HFFc6 (cell line): ENCODE results near the gene SCAMP2. TPM values are rescaled to one million over a fixed set of nuclear protein-coding genes. Genes with fewer than 3 reads are reported as not detected.

Experiments
- DNase-seq: peaks from one replicate; pipeline ENCODE4 v3.0.0-alpha.2; 2018
- H3K27ac Mint-ChIP-seq: 2 replicates; pipeline ENCODE4 v1.8.0; 2020; ENCODE audit warnings: mild to moderate bottlenecking, mixed read lengths
- H3K27me3 Mint-ChIP-seq: 2 replicates; pipeline ENCODE4 v1.8.0; 2021; ENCODE audit warnings: mild to moderate bottlenecking, moderate library complexity, mixed read lengths; ENCODE audit not compliant: insufficient read depth
- H3K36me3 Mint-ChIP-seq: 2 replicates; pipeline ENCODE4 v1.8.0; 2021; ENCODE audit warnings: low read depth, mixed read lengths
- H3K4me1 Mint-ChIP-seq: 2 replicates; pipeline ENCODE4 v1.8.0; 2020; ENCODE audit warnings: low read depth, mixed read lengths
- H3K4me3 Mint-ChIP-seq: 2 replicates; pipeline ENCODE4 v1.8.0; 2020; ENCODE audit warnings: mild to moderate bottlenecking, moderate library complexity, mixed read lengths
- H3K9me3 Mint-ChIP-seq: 2 replicates; pipeline ENCODE4 v1.8.0; 2020; ENCODE audit warnings: mild to moderate bottlenecking, mixed read lengths
- total RNA-seq, 6 experiments: library from RNA; stranded (reverse); fragmentation: NEBNext Ultra II Directional; extraction: Animal tissue kit (Norgen Biotek cat#: 25700); gene quantifications; 2 replicates in 1 of 6; 3 replicates in 5 of 6; pipeline ENCODE4 v1.2.3, GENCODE V29; 2021
- TF ChIP-seq, protein P1 (sequence below): fragments of 200-600 bp; sonication (generic); IDR thresholded peaks from 2 replicates; pipeline ENCODE4 v1.5.0; 2021; ENCODE audit warnings: antibody characterized with exemption, mild to moderate bottlenecking

Gene SCAMP2
- total RNA-seq, 6 experiments from 2014 or later: 70.1 to 86.1 (median 75.9) TPM

DNA sequence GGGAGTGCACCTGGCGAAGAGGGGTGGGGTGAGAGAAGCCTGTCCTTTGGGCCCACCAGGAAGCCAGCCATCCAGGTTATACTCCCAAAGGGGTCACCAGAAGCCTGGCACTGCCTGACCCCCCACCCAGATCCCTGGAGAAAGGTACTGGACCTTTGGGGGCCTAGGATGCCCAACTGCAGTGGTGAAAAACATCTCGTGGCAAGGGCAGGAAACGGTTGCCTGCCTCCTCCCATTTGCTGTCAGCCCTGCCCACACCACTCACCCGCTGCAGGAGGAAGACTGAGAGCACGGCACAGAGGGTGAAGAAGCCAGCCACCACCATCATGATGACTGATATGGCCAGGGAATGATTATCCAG lies 28.0 kb downstream of the SCAMP2 start:
- TF ChIP-seq, protein P1, sequence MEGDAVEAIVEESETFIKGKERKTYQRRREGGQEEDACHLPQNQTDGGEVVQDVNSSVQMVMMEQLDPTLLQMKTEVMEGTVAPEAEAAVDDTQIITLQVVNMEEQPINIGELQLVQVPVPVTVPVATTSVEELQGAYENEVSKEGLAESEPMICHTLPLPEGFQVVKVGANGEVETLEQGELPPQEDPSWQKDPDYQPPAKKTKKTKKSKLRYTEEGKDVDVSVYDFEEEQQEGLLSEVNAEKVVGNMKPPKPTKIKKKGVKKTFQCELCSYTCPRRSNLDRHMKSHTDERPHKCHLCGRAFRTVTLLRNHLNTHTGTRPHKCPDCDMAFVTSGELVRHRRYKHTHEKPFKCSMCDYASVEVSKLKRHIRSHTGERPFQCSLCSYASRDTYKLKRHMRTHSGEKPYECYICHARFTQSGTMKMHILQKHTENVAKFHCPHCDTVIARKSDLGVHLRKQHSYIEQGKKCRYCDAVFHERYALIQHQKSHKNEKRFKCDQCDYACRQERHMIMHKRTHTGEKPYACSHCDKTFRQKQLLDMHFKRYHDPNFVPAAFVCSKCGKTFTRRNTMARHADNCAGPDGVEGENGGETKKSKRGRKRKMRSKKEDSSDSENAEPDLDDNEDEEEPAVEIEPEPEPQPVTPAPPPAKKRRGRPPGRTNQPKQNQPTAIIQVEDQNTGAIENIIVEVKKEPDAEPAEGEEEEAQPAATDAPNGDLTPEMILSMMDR: no peak
- DNase-seq: no peak
- Mint-ChIP-seq H3K36me3 (peaks cover 10% of the 10 kb centered on the region; the same call in 1 of the 2 replicates), H3K4me1 (peaks cover 17% of the 10 kb centered on the region; the same call in 1 of the 2 replicates), H3K27me3 (no peaks in the 10 kb centered on the region; the same call in 1 of the 2 replicates), H3K27ac (no peak overlapping the region), H3K4me3 (no peak overlapping the region), H3K9me3 (no peaks in the 10 kb centered on the region)

DNA sequence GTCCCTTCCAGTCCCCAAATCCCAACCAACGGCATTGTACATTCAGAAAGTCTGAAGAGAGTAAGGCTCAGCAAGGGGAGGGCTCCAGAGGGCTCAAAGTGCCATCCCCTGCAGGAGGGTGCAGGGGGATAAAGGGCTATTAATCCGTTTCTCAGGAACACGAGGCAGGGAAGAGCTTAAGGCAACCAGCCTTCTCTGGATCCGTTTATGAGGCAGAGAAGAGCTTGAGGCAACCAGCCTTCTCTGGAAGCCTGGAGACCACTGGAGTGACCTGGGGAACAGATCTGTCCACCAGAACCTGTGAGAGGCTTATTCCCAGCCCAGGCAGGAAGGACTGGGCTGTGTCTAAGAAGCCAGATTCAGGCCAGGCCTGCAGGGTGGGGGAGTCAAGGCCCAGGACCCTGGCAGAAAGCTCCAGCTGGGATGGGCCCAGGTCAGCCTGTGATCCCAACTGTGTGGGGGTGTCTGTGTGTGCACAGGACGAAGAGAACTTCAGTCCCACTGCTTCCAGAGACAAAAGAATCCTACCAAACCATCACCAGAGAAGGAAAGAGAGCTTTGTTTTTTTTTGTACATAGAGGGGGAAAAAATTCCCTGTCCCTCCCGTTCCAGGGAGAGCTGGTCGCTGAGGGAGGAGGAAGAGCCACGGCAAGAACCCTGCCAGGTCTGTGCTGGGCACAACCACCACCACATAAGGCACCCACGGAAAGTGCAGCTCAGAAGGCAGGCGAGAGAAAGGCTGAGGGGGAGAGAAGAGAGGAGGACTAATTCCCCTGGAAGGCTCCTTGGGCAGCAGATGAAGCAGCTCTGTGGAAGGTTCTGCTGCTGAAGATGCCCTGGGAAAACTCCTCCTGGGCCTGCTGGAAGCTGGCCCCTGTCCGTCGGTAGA lies 28.6 kb downstream of the SCAMP2 start:
- Mint-ChIP-seq H3K4me3 (no peak overlapping the region), H3K4me1 (peaks cover 17% of the 10 kb centered on the region; the same call in 1 of the 2 replicates), H3K27me3 (no peaks in the 10 kb centered on the region; the same call in 1 of the 2 replicates), H3K36me3 (peaks cover 10% of the 10 kb centered on the region; the same call in 1 of the 2 replicates), H3K9me3 (no peaks in the 10 kb centered on the region), H3K27ac (no peak overlapping the region)
- TF ChIP-seq, protein P1: no peak
- no peak for DNase-seq

DNA sequence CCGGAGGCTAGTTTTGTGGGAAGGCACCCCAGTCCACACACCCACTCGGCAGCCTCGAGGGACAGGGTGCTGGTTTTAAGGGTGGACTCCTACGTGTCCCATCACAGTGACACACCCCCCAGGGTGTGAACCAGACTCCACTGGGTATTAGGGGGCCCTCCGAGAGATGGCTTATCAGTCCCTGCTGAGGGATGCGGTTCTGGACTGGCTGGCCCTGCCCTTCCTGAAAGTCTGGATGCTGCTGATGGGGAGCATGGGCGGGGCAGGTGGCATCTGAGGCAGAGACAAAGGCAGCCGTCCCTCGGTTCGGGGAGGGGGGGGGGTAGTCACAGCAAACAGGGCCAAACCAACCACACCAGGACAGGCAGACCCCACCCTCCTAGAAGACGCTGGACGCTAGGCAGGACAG lies 29.3 kb downstream of the SCAMP2 start:
- no peaks in the 10 kb centered on the region; the same call in 1 of the 2 replicates for H3K27me3 Mint-ChIP-seq
- TF ChIP-seq, protein P1: no peak
- H3K4me1 Mint-ChIP-seq: peaks cover 17% of the 10 kb centered on the region; the same call in 1 of the 2 replicates
- peaks cover 10% of the 10 kb centered on the region; the same call in 1 of the 2 replicates for H3K36me3 Mint-ChIP-seq
- H3K4me3 Mint-ChIP-seq: no peak overlapping the region; the same call in 1 of the 2 replicates
- no peak overlapping the region for H3K27ac Mint-ChIP-seq
- H3K9me3 Mint-ChIP-seq: no peaks in the 10 kb centered on the region
- no peak for DNase-seq

DNA sequence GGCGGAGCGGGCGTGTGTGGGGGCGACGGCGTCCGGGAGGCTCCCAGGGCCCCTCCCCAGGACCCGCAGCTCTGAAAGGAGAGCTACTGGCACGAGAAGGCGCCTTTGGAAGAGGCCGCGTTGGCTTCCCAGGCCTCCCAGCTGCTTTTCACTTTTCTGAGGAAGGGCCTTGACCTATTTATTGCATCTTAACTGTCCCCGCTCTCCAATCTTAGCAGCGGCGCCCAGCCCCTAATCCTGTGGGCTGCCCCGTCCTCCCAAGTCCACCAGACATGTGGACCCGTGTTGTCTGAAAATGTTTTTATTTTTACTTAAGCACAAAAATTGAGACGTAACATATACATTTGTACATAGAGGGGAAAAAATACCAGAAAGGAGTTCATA lies 29.7 kb downstream of the SCAMP2 start:
- H3K27ac Mint-ChIP-seq: peak overlapping the region; percentile 81
- DNase-seq: no peak
- peak overlapping the region; percentile 77 for H3K4me3 Mint-ChIP-seq
- H3K36me3 Mint-ChIP-seq: peaks cover 7% of the 10 kb centered on the region; the same call in 1 of the 2 replicates
- H3K9me3 Mint-ChIP-seq: no peaks in the 10 kb centered on the region
- no peaks in the 10 kb centered on the region; the same call in 1 of the 2 replicates for H3K27me3 Mint-ChIP-seq
- TF ChIP-seq, protein P1: peak; percentile 70; the same call in 1 of the 2 replicates
- peaks cover 17% of the 10 kb centered on the region; the same call in 1 of the 2 replicates for H3K4me1 Mint-ChIP-seq

DNA sequence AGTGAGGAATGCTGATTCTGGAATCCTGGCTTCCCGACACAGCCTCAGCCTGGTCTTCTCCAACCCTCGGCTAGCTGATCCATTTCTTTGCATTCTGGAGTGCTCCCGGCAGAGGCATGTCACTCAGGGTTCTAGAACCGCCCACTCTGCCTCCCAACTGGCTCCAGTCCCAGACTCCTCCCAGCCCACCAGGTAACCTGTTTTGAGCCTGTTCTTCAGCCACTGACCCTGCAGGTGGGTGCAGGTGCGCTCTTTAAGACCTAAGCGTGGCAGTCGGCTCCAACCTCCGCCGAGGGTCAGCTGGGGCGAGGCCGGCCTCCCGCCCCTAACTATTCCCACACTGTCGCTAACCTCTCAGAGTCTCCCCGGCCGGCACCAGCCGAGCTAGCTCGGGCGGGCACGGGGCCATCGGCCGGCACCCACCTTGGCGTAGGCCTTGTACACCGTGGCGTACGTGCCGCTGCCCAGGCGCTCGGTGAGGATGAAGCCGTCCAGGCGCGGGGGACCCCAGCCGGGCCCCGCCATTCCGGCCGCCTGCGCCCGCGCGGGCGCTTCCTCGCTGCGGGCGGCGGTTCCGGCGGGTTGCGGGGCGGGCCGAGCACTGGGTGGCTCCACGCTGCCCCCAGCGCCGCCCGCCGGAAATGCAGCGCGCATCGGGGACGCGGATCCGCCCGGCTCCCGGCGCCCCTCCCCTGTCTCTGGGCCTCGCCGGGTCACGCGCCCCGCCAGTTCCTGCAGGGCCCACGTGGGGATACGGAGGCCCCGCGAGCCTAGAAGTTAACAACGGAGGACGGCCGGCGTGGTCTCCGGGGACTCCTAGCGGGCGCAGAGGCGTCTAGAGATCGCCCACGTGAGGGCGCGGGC lies 30.4 kb downstream of the SCAMP2 start, which contains the start of gene ULK3:
Gene ULK3 (minus strand): TSS at position 576 of the 864 bp plus-strand sequence. CDS start 51 bp downstream, at position 525.
- TF ChIP-seq, protein P1: peak; percentile 82
- Mint-ChIP-seq H3K4me3 (peak within 1 kb of the TSS; percentile 94), H3K27ac (peak within 1 kb of the TSS; percentile 81), H3K9me3 (no peaks in the 10 kb centered on the region), H3K36me3 (peaks cover 4% of the 10 kb centered on the region; the same call in 1 of the 2 replicates), H3K27me3 (no peaks in the 10 kb centered on the region; the same call in 1 of the 2 replicates), H3K4me1 (peaks cover 17% of the 10 kb centered on the region; the same call in 1 of the 2 replicates)
- DNase-seq: peak; percentile 79
